WERI-Rb-1 (cell line): ENCODE data around the gene QPCTL.
A peak's percentile ranks its signal among the peaks of the same experiment; 100 is the strongest.

ENCODE experiments used
- DNase-seq: peaks from one replicate; pipeline ENCODE4 v3.0.0-alpha.2; 2020
- H3K27ac ChIP-seq: fragments of 250-450 bp; sonication (Bioruptor Pico); 2 replicates; pipeline ENCODE4 v1.5.1; 2020; ENCODE audit warnings: mild to moderate bottlenecking, moderate library complexity
- H3K27me3 ChIP-seq: fragments of 250-450 bp; sonication (Bioruptor Pico); 2 replicates; pipeline ENCODE4 v1.5.1; 2021; ENCODE audit warnings: mild to moderate bottlenecking, low read depth, moderate library complexity; ENCODE audit not compliant: insufficient read depth, severe bottlenecking
- H3K36me3 ChIP-seq: fragments of 250-450 bp; sonication (Bioruptor Pico); 2 replicates; pipeline ENCODE4 v1.5.1; 2020; ENCODE audit warnings: mild to moderate bottlenecking, moderate library complexity
- H3K4me3 ChIP-seq: 2 replicates; pipeline ENCODE4 v1.5.1; 2011; ENCODE audit warnings: low read depth, mild to moderate bottlenecking, control low read depth, low read length
- H3K9me3 ChIP-seq: fragments of 250-450 bp; sonication (Bioruptor Pico); 2 replicates; pipeline ENCODE4 v1.5.1; 2021; ENCODE audit warnings: mild to moderate bottlenecking, moderate library complexity; ENCODE audit not compliant: severe bottlenecking
- CTCF ChIP-seq: IDR thresholded peaks from 2 replicates; pipeline ENCODE4 v1.5.1; 2011; ENCODE audit warnings: low read depth, mild to moderate bottlenecking, control low read depth, inconsistent platforms, low read length

The QPCTL gene

GRCh38 chr19:45645631-45646344 lies 46.7 kb upstream of the QPCTL start:
- peak overlapping the region; percentile 59 for H3K27ac ChIP-seq
- no peaks in the 10 kb centered on the region for H3K36me3 ChIP-seq
- peak; percentile 98 for DNase-seq
- H3K4me3 ChIP-seq = peak overlapping the region; percentile 43
- H3K9me3 ChIP-seq = no peaks in the 10 kb centered on the region
- no peak for TF ChIP-seq CTCF
- no peaks in the 10 kb centered on the region for H3K27me3 ChIP-seq

- DNase-seq = no peak
- Histone ChIP-seq H3K27ac (peak overlapping the region; percentile 53), H3K4me3 (no peak overlapping the region), H3K27me3 (no peaks in the 10 kb centered on the region), H3K9me3 (no peaks in the 10 kb centered on the region), H3K36me3 (no peaks in the 10 kb centered on the region)
- no peak for TF ChIP-seq CTCF
Measured at GRCh38 chr19:45646345-45646698, 46.1 kb upstream of the QPCTL start.

- TF ChIP-seq CTCF = no peak
- H3K4me3 ChIP-seq = no peak overlapping the region
- no peak for DNase-seq
- H3K27ac ChIP-seq = no peak overlapping the region
- H3K9me3 ChIP-seq = no peaks in the 10 kb centered on the region
- no peaks in the 10 kb centered on the region for H3K27me3 ChIP-seq
- no peaks in the 10 kb centered on the region for H3K36me3 ChIP-seq
Measured at GRCh38 chr19:45650722-45651121, 41.7 kb upstream of the QPCTL start.

DNA sequence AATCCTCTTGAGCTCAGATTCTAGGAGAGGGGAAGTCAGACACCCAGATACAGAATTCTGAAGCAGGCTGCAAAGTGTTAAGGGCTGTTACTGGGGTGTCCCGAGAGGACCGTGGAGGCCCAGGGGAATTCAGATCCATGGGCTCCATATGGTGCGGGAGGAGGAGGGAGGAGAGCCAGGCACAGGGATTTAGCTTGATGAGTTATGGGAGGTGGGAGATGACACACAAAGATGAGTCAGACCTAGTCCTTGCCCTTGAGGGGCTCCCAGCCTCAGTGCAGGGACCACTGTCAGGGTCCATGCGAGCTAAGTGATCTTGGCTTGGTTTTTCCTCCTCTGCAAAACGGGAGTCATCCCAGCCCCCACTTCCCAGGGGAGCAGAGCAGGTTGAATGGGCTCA lies 38.8 kb upstream of the QPCTL start:
- Histone ChIP-seq H3K4me3 (no peak overlapping the region; the same call in 1 of the 2 replicates), H3K9me3 (no peaks in the 10 kb centered on the region), H3K27ac (peak overlapping the region; percentile 82), H3K27me3 (no peaks in the 10 kb centered on the region), H3K36me3 (no peaks in the 10 kb centered on the region)
- no peak for TF ChIP-seq CTCF
- DNase-seq = peak; percentile 90

DNA sequence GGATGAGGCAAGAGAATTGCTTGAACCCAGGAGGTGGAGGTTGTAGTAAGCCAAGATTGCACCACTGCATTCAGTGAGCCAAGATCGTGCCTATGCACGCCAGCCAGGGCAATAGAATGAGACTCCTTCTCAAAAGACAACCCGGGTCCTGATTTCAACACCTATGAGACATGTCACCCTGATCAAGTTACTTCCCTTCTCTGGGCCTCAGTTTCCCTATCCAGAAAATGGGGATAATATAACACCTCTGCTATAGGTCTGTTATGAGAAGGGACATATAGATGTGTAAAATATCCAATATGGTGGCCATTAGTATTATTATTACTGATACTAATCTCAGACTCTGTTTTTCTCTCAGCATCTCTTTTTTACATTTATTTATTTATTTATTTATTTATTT lies 37.4 kb upstream of the QPCTL start:
- H3K27me3 ChIP-seq = no peaks in the 10 kb centered on the region
- no peak for DNase-seq
- TF ChIP-seq CTCF = no peak

More for the DNA sequence above, 37.4 kb upstream of the QPCTL start:
- no peaks in the 10 kb centered on the region for H3K36me3 ChIP-seq
- no peaks in the 10 kb centered on the region for H3K9me3 ChIP-seq
- no peak overlapping the region for H3K4me3 ChIP-seq
- no peak overlapping the region for H3K27ac ChIP-seq
